Lower leg skin (tissue), 3 donors: ENCODE results near the gene SLC7A10.

Experiments
- CTCF ChIP-seq, 3 donors: fragments of 450-650 bp; IDR thresholded peaks; one replicate each; pipeline ENCODE4 v1.5.1; 2016; ENCODE audit warnings: antibody characterized with exemption in 3 of 3, mild to moderate bottlenecking in 3 of 3, moderate library complexity in 2 of 3
- POLR2A ChIP-seq, 2 donors: fragments of 450-650 bp; IDR thresholded peaks; one replicate each; pipeline ENCODE4 v1.6.1; 2016 to 2017; ENCODE audit warnings: antibody characterized with exemption in 2 of 2, mild to moderate bottlenecking in 1 of 2, moderate library complexity in 1 of 2

- TF ChIP-seq CTCF (IDR thresholded peaks at IDR 0.05) (no peak), POLR2A (IDR thresholded peaks at IDR 0.05) (no peak)
Observed at GRCh38 chr19:33242131-33242530, 16.5 kb upstream of the SLC7A10 start.
